ENCODE measurements around the gene BRIP1.

The BRIP1 gene

DNA sequence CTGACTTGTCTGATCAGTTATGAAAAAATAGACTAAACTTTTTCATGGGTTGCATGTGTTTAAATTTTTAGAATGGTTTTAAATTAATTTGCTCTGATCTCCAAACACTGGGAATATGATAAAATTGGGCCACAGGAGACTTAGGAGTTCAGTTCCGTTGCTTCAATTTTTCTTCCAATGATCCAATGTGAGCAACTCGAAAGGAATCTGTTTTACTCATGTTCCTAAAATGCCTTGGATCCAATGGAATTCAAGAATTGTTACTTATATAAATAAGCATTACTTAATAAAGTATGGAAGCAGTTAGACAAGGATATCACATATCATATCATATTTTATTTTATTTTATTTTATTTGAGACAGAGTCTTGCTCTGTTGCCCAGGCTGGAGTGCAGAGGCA is 216.3 kb downstream of the BRIP1 start:
- no peak for TF ChIP-seq Cebpa-rat (IDR thresholded peaks at IDR 0.05)
- Histone ChIP-seq H3K4me2 (no peak overlapping the region), H3K27ac (no peak overlapping the region), H3K36me3 (no peaks in the 10 kb centered on the region), H3K9ac (no peak overlapping the region), H3K4me1 (no peaks in the 10 kb centered on the region), H3K4me3 (no peak overlapping the region), H4K20me1 (no peaks in the 10 kb centered on the region), H3K27me3 (no peaks in the 10 kb centered on the region), H3K9me3 (peaks cover 15% of the 10 kb centered on the region)

DNA sequence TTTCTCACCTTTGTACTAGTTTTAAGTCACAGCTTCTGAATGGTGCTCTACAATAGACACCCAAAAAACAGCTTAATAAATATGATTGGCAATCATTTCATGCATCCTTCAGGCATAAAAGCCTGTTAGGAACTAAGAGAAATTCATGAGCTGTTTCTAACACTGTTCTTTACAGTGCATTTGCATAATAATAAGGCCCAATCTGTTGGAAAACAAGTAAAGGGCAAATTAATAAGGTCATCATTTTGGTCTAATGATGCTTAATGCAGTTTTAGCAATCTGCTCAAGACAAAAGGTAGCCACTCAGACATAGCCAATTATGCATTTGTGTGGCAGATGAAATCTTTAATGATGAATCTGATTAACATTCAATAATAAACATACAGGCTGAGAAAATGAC is 216.8 kb downstream of the BRIP1 start:
- Histone ChIP-seq H3K4me1 (no peaks in the 10 kb centered on the region), H3K27me3 (no peaks in the 10 kb centered on the region), H3K4me3 (no peak overlapping the region), H3K36me3 (no peaks in the 10 kb centered on the region), H3K9me3 (peaks cover 10% of the 10 kb centered on the region), H3K27ac (no peak overlapping the region), H3K4me2 (no peak overlapping the region), H3K9ac (no peak overlapping the region), H4K20me1 (no peaks in the 10 kb centered on the region)
- no peak for TF ChIP-seq Cebpa-rat (IDR thresholded peaks at IDR 0.05)

DNA sequence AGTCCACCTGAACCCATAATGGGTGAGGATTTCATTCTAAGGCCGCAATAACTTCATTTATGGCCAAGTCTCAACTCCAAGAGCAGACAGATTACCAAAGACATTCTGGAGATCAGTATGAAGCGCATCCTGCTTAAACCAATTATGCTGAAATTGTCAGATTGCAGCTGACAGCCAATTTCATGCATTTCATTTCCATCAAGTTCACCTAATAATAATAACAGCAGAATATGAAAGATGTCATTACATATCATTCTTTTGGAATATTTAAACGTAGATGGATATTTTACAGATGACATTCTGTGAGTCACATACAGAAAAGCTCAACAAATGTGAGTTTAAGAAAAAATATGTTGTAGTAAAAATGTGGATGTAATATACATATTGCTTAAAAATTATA is 217.4 kb downstream of the BRIP1 start:
- H3K4me2 ChIP-seq, result no peak overlapping the region
- H3K9ac ChIP-seq, result no peak overlapping the region
- H3K36me3 ChIP-seq, result no peaks in the 10 kb centered on the region
- H3K4me1 ChIP-seq, result no peaks in the 10 kb centered on the region
- no peaks in the 10 kb centered on the region for H3K27me3 ChIP-seq
- no peak overlapping the region for H3K27ac ChIP-seq
- no peak for TF ChIP-seq Cebpa-rat (IDR thresholded peaks at IDR 0.05)
- H3K4me3 ChIP-seq, result no peak overlapping the region
- H3K9me3 ChIP-seq, result peaks cover 6% of the 10 kb centered on the region
- no peaks in the 10 kb centered on the region for H4K20me1 ChIP-seq

DNA sequence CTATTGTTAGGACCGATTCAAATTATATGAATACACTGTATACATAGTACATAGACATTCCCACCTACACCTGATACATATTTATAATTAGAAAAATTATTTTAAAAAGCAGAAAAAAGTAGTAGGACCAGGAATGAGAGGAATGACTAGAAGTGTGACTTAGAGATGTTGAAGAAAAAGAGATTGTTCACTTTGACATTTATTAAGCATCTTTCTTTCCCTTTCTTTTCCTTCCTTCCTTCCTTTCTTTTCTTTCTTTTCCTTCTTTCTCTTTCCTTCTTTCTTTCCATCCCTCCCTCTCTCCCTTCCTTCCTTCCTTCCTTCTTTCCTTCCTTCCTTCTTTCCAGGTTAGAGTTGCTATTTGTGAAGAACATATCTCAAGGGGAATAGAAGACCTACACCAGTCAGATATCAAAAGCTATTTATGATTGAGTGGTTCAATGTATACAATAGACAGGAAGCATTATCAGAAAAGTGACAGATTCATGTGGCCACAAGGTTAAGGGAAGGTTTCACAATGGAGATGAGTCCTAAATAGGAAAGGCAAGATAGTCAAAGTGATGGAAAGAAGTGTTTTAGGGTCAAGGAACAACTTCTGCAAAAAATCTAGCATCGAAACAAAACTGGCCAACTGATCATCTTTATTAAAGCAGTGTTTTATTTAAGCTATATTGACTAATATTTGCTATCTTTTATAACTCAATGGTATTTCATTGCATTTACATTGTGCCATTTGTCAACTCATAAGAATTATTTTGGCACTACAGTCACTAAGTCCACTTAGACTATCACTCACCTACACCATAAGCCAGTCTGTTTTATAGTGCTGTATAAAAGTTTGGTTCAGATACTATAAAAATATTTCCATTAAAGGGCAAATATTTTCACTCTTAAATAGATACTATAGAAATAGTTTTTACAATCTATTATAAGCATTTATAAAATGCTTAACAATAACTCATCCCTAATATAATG is 218.2 kb downstream of the BRIP1 start:
- no peak overlapping the region for H3K4me3 ChIP-seq
- H3K27ac ChIP-seq, result no peak overlapping the region
- H3K4me1 ChIP-seq, result no peaks in the 10 kb centered on the region
- TF ChIP-seq Cebpa-rat (IDR thresholded peaks at IDR 0.05), result no peak
- H3K9me3 ChIP-seq, result no peaks in the 10 kb centered on the region
- H3K9ac ChIP-seq, result no peak overlapping the region
- H3K4me2 ChIP-seq, result no peak overlapping the region
- H4K20me1 ChIP-seq, result no peaks in the 10 kb centered on the region
- no peaks in the 10 kb centered on the region for H3K36me3 ChIP-seq
- no peaks in the 10 kb centered on the region for H3K27me3 ChIP-seq

GRCh38 chr17:61642768-61643167 is 220.6 kb downstream of the BRIP1 start:
- H3K27me3 ChIP-seq, result no peaks in the 10 kb centered on the region
- no peak overlapping the region for H3K9ac ChIP-seq
- H3K4me3 ChIP-seq, result no peak overlapping the region
- no peak overlapping the region for H3K4me2 ChIP-seq
- no peak for TF ChIP-seq Cebpa-rat (IDR thresholded peaks at IDR 0.05)
- H3K27ac ChIP-seq, result no peak overlapping the region
- no peaks in the 10 kb centered on the region for H3K36me3 ChIP-seq
- H4K20me1 ChIP-seq, result no peaks in the 10 kb centered on the region
- H3K4me1 ChIP-seq, result no peaks in the 10 kb centered on the region
- no peaks in the 10 kb centered on the region for H3K9me3 ChIP-seq

GRCh38 chr17:61641715-61642114 is 221.6 kb downstream of the BRIP1 start:
- Histone ChIP-seq H3K4me1 (no peaks in the 10 kb centered on the region), H3K9me3 (no peaks in the 10 kb centered on the region), H3K36me3 (no peaks in the 10 kb centered on the region), H3K27ac (no peak overlapping the region), H3K4me3 (no peak overlapping the region), H3K4me2 (no peak overlapping the region), H4K20me1 (no peaks in the 10 kb centered on the region), H3K27me3 (no peaks in the 10 kb centered on the region), H3K9ac (no peak overlapping the region)
- no peak for TF ChIP-seq Cebpa-rat (IDR thresholded peaks at IDR 0.05)

DNA sequence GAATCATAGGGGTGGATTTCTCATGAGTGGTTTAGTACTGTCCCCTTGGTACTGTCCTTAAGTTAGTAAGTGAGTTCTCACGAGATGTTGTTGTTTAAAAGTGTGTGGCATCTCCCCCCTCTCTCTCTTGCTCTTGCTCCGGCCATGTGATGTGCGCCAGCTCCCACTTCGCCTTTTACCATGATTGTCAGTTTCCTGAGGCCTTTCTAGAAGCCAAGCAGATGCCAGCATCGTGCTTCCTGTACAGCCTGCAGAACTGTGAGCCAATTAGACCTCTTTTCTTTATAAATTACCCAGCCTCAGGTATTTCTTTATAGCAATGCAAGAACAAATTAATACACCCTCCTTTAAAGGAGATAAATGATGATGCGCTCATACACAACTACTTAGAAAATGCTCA is 222.2 kb downstream of the BRIP1 start:
- no peak for TF ChIP-seq Cebpa-rat (IDR thresholded peaks at IDR 0.05)
- H3K4me1 ChIP-seq, result no peaks in the 10 kb centered on the region
- H3K4me3 ChIP-seq, result no peak overlapping the region
- no peaks in the 10 kb centered on the region for H3K27me3 ChIP-seq
- H3K4me2 ChIP-seq, result no peak overlapping the region
- H3K27ac ChIP-seq, result no peak overlapping the region
- H4K20me1 ChIP-seq, result no peaks in the 10 kb centered on the region
- H3K9me3 ChIP-seq, result no peaks in the 10 kb centered on the region
- H3K36me3 ChIP-seq, result no peaks in the 10 kb centered on the region
- H3K9ac ChIP-seq, result no peak overlapping the region

DNA sequence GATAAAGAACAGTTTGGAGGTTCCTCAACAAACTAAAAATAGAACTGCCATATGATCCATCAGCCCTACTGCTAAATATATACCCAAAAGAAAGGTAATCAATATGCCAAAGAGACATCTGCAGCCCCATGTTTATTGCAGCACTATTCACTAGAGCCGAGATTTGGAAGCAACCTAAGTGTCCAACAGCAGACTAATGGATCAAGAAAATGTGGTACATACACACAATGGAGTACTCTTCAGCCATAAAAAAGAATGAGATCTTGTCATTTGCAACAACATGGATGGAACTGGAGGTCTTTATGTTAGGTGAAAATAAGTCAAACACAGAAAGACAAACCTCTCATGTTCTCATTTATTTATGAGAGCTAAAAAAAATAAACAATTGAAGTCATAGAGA is 223.5 kb downstream of the BRIP1 start:
- H3K9ac ChIP-seq, result no peak overlapping the region
- no peak overlapping the region for H3K27ac ChIP-seq
- no peaks in the 10 kb centered on the region for H3K36me3 ChIP-seq
- H3K27me3 ChIP-seq, result no peaks in the 10 kb centered on the region
- H3K4me3 ChIP-seq, result no peak overlapping the region
- 0 out of 2 replicates have a peak, but pooled peaks cover 7% of the 10 kb centered on the region for H3K9me3 ChIP-seq
- TF ChIP-seq Cebpa-rat (IDR thresholded peaks at IDR 0.05), result no peak
- no peaks in the 10 kb centered on the region for H4K20me1 ChIP-seq
- no peak overlapping the region for H3K4me2 ChIP-seq
- no peaks in the 10 kb centered on the region for H3K4me1 ChIP-seq

DNA sequence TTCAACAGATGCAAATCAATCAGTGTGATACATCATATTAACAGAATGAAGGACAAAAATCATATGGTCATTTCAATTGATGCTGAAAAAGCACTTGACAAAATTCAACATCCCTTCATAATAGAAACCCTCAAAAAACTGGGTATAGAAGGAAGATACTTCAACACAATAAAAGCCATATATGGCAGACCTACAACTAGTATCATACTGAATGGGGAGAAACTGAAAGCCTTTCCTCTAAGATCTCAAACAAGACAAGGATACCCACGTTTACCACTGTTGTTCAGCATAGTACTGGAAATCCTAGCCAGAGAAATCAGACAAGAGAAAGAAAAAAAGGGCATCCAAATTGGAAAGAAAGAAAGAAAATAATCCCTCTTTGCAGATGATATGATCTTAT is 225.2 kb downstream of the BRIP1 start:
- Histone ChIP-seq H3K27ac (no peak overlapping the region), H3K27me3 (no peaks in the 10 kb centered on the region), H3K9ac (no peak overlapping the region), H4K20me1 (no peaks in the 10 kb centered on the region), H3K9me3 (0 out of 2 replicates have a peak, but pooled peaks cover 7% of the 10 kb centered on the region), H3K4me1 (no peaks in the 10 kb centered on the region), H3K36me3 (no peaks in the 10 kb centered on the region), H3K4me2 (no peak overlapping the region), H3K4me3 (no peak overlapping the region)
- no peak for TF ChIP-seq Cebpa-rat (IDR thresholded peaks at IDR 0.05)

- TF ChIP-seq Cebpa-rat (IDR thresholded peaks at IDR 0.05), result no peak
- Histone ChIP-seq H3K4me2 (no peak overlapping the region), H3K9ac (no peak overlapping the region), H3K4me1 (no peaks in the 10 kb centered on the region), H3K9me3 (0 out of 2 replicates have a peak, but pooled peaks cover 7% of the 10 kb centered on the region), H3K36me3 (no peaks in the 10 kb centered on the region), H4K20me1 (no peaks in the 10 kb centered on the region), H3K27ac (no peak overlapping the region), H3K27me3 (no peaks in the 10 kb centered on the region), H3K4me3 (no peak overlapping the region)
These were observed 227.4 kb downstream of the BRIP1 start for GRCh38 chr17:61635913-61636432.

Data from BLaER1 (cell line).